GM18511 (cell line): ENCODE results near the gene C1orf105.

Experiments
- ATAC-seq: cut with Tn5 transposase; IDR thresholded peaks from one replicate; pipeline ENCODE4 v1.9.1; 2021; ENCODE audit warnings: mild to moderate bottlenecking, moderate library complexity; ENCODE audit not compliant: unreplicated experiment

The C1orf105 gene

DNA sequence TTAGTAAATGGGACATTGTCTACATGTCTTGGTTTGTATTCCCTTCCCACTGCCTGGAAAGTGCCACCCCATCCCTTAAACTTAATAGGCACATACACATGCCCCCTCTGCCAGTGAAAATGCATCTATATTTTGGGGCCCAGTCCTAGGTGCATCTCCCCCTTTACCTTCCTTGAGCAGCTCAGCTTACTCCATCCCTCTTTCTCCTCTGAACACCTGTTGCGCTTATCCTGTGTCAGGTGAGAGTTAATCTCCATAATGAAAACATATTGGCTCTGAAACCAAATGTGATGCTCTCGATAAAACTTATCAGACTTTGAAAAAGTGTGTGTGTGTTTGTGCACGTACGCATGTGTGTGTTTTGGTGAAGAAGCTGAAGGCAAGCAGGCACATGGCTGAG is 97.1 kb downstream of the C1orf105 start:
- no peak for ATAC-seq
